IMR-90 (cell line): Measurements from ENCODE around the gene ANK2. TPM values are rescaled to one million over a fixed set of nuclear protein-coding genes. Genes with fewer than 3 reads are reported as not detected.

Source experiments
- ATAC-seq: fragments of 200-7000 bp; cut with Tn5 transposase; 2 replicates; pipeline ENCODE4 v1.9.1; 2020; ENCODE audit warnings: low read depth, mild to moderate bottlenecking, moderate library complexity
- BruUV-seq: library from RNA; stranded (reverse); fragments of 400-500 nt; replicated peaks from 2 replicates; lab custom pipeline; 2021; lab: Mats Ljungman, UMichigan
- CTCF ChIA-PET: fragments of 300-600 bp; formaldehyde crosslinking; extraction: SDS; loops from one replicate; lab custom pipeline; 2021; ENCODE audit warnings: antibody characterized with exemption; lab: Yijun Ruan, JAX
- POLR2A ChIA-PET: fragments of 300-600 bp; sonication (Branson Sonifier 250); formaldehyde crosslinking; loops from one replicate; lab custom pipeline; 2022; ENCODE audit warnings: antibody characterized with exemption; ENCODE audit not compliant: unreplicated experiment; lab: Charles Lee
- DNase-seq: peaks from one replicate; pipeline ENCODE4 v3.0.0; 2013
- H2AFZ ChIP-seq: replicated peaks from 2 replicates; pipeline ENCODE3; 2013; ENCODE audit warnings: low read length, mild to moderate bottlenecking; ENCODE audit not compliant: poor library complexity
- H2AK5ac ChIP-seq: 2 replicates; pipeline ENCODE4 v1.6.1; 2013; ENCODE audit warnings: low read depth, low read length, inconsistent platforms
- H2AK9ac ChIP-seq: replicated peaks from 2 replicates; pipeline ENCODE3; 2013; ENCODE audit warnings: mild to moderate bottlenecking, low read depth, low read length, moderate library complexity; ENCODE audit not compliant: poor library complexity
- H2BK120ac ChIP-seq: 2 replicates; pipeline ENCODE4 v1.6.1; 2013; ENCODE audit warnings: low read depth, low read length, inconsistent platforms
- H2BK15ac ChIP-seq: 3 replicates; pipeline ENCODE4 v1.6.1; 2013; ENCODE audit warnings: low read depth, low read length, inconsistent platforms
- H2BK20ac ChIP-seq: 2 replicates; pipeline ENCODE4 v1.6.1; 2013; ENCODE audit warnings: low read depth, mild to moderate bottlenecking, inconsistent platforms, low read length, moderate library complexity
- H2BK5ac ChIP-seq: 2 replicates; pipeline ENCODE4 v1.6.1; 2013; ENCODE audit warnings: mild to moderate bottlenecking, low read depth, low read length, inconsistent platforms; ENCODE audit not compliant: poor library complexity, severe bottlenecking
- H3K14ac ChIP-seq: replicated peaks from 2 replicates; pipeline ENCODE4 v1.6.1; 2013; ENCODE audit warnings: low read depth, low read length, inconsistent platforms
- H3K18ac ChIP-seq: 2 replicates; pipeline ENCODE4 v1.6.1; 2013; ENCODE audit warnings: low read depth, low read length, control low read depth
- H3K23ac ChIP-seq: 2 replicates; pipeline ENCODE4 v1.6.1; 2013; ENCODE audit warnings: low read depth, low read length, inconsistent platforms
- H3K27ac ChIP-seq: 2 replicates; pipeline ENCODE4 v1.5.1; 2013; ENCODE audit warnings: mild to moderate bottlenecking, control low read depth, low read length; ENCODE audit not compliant: insufficient read depth
- H3K27me3 ChIP-seq: 2 replicates; pipeline ENCODE4 v1.6.1; 2013; ENCODE audit warnings: low read length; ENCODE audit not compliant: control insufficient read depth, insufficient read depth
- H3K36me3 ChIP-seq: 2 replicates; pipeline ENCODE4 v1.6.1; 2013; ENCODE audit warnings: low read length, mixed read lengths; ENCODE audit not compliant: control insufficient read depth, insufficient read depth
- H3K4ac ChIP-seq: 2 replicates; pipeline ENCODE4 v1.6.1; 2013; ENCODE audit warnings: low read depth, low read length, inconsistent platforms
- H3K4me1 ChIP-seq: 2 replicates; pipeline ENCODE4 v1.6.1; 2013; ENCODE audit warnings: low read length, mixed read lengths; ENCODE audit not compliant: control insufficient read depth, insufficient read depth
- H3K4me2 ChIP-seq: 2 replicates; pipeline ENCODE4 v1.6.1; 2013; ENCODE audit warnings: low read depth, mild to moderate bottlenecking, control low read depth, low read length, moderate library complexity
- H3K4me3 ChIP-seq: 2 replicates; pipeline ENCODE4 v1.5.1; 2013; ENCODE audit warnings: low read depth, mild to moderate bottlenecking, control low read depth, low read length, moderate library complexity; ENCODE audit not compliant: insufficient read depth
- H3K56ac ChIP-seq: 2 replicates; pipeline ENCODE4 v1.6.1; 2013; ENCODE audit warnings: low read length, inconsistent platforms; ENCODE audit not compliant: insufficient read depth; ENCODE audit errors: extremely low read depth
- H3K79me1 ChIP-seq, 2 experiments: 2 replicates each; pipeline ENCODE4 v1.6.1; 2013; ENCODE audit warnings: low read length in 2 of 2, inconsistent platforms in 1 of 2, low read depth in 1 of 2
- H3K9ac ChIP-seq: 2 replicates; pipeline ENCODE4 v1.6.1; 2013; ENCODE audit warnings: low read depth, low read length, control low read depth
- H3K9me1 ChIP-seq: 2 replicates; pipeline ENCODE4 v1.6.1; 2013; ENCODE audit warnings: low read length, inconsistent platforms; ENCODE audit not compliant: insufficient read depth
- H3K9me3 ChIP-seq: 2 replicates; pipeline ENCODE4 v1.6.1; 2013; ENCODE audit warnings: low read length; ENCODE audit not compliant: control insufficient read depth, insufficient read depth
- H4K20me1 ChIP-seq: 2 replicates; pipeline ENCODE4 v1.6.1; 2013; ENCODE audit warnings: low read length, inconsistent platforms; ENCODE audit not compliant: insufficient read depth
- H4K5ac ChIP-seq: 2 replicates; pipeline ENCODE4 v1.6.1; 2013; ENCODE audit warnings: mild to moderate bottlenecking, low read depth, low read length, control low read depth
- H4K8ac ChIP-seq, 2 experiments: 2 replicates each; pipeline ENCODE4 v1.6.1; 2013; ENCODE audit warnings: low read depth in 2 of 2, low read length in 2 of 2, control low read depth in 1 of 2, inconsistent platforms in 1 of 2
- H4K91ac ChIP-seq: 2 replicates; pipeline ENCODE4 v1.6.1; 2013; ENCODE audit warnings: low read depth, low read length, inconsistent platforms; ENCODE audit not compliant: insufficient read depth
- FOS ChIP-seq: fragments of 150-350 bp; IDR thresholded peaks from 2 replicates; pipeline ENCODE4 v1.6.1; 2016; ENCODE audit warnings: low read depth, low read length
- MAFK ChIP-seq: IDR thresholded peaks from 2 replicates; pipeline ENCODE4 v1.6.1; 2012; ENCODE audit warnings: low read depth, low read length, improper control_type of control experiment
- whole genome bisulfite sequencing, 2 experiments: methylation state at CpG; one replicate each; pipeline versions ENCODE4 v1.1.5 to v1.1.7; 2013; ENCODE audit warnings: missing lambda C conversion rate in 2 of 2; ENCODE audit not compliant: insufficient read length in 1 of 2; ENCODE audit errors: extremely low coverage in 2 of 2; 5-methylcytosine and 5-hydroxymethylcytosine counted together
- dilution Hi-C: fragments of 300-500 bp; cut with HindIII; formaldehyde crosslinking; loops from one replicate; pipeline ENCODE4 v1.14.3; 2018; ENCODE audit warnings: low sequenced_read_pairs; ENCODE audit not compliant: unreplicated experiment
- in situ Hi-C: fragments of 300-500 bp; cut with MboI; formaldehyde crosslinking; loops from 3 replicates; pipeline ENCODE4 v1.14.3; 2019; ENCODE audit warnings: low sequenced_read_pairs, inconsistent platforms, mixed read lengths
- intact Hi-C: fragments of 100-400 bp; cut with micrococcal nuclease; formaldehyde crosslinking; loops from 2 replicates; pipeline ENCODE4 v1.10.0; 2022
- polyA plus RNA-seq, 3 experiments: library from polyadenylated mRNA; depleted of rRNA; stranded (reverse); fragments of >200 nt; gene quantifications; 2 replicates each; pipeline ENCODE4 v1.2.3, GENCODE V29; 2012; ENCODE audit warnings: low replicate concordance in 1 of 3
- total RNA-seq: library from RNA; depleted of rRNA; stranded (reverse); fragments of >200 nt; gene quantifications from 2 replicates; pipeline ENCODE4 v1.2.3, GENCODE V29; 2012

ANK2 gene
- total and polyA plus RNA-seq, 2 of the 4 experiments (the other 2 are of a cell fraction): 0.82 to 6.6 TPM

GRCh38 chr4:113145147-113145518 is 95.7 kb downstream of the ANK2 start:
- H3K9me1 ChIP-seq: no peaks in the 10 kb centered on the region
- TF ChIP-seq MAFK (peak; percentile 80), FOS (no peak)
- no peak overlapping the region for H2AK9ac ChIP-seq
- no peak overlapping the region for H3K4ac ChIP-seq
- H4K5ac ChIP-seq: no peak overlapping the region
- H2AFZ ChIP-seq: no peak overlapping the region
- H3K27me3 ChIP-seq: no peaks in the 10 kb centered on the region
- H2AK5ac ChIP-seq: no peak overlapping the region
- H4K91ac ChIP-seq: no peak overlapping the region
- H3K9ac ChIP-seq: no peak overlapping the region
- POLR2A ChIA-PET: no interaction called here
- no peaks in the 10 kb centered on the region for H3K79me1 ChIP-seq
- no peaks in the 10 kb centered on the region for H3K9me3 ChIP-seq
- H3K4me3 ChIP-seq: no peak overlapping the region
- in situ Hi-C loops: no loop called here
- no peak overlapping the region for H4K8ac ChIP-seq
- no CpG with 5 or more reads among the region's 1 CpG for WGBS, 2 experiments
- intact Hi-C loops: no loop called here
- ATAC-seq (no peak), DNase-seq (no peak)
- no peak overlapping the region for H2BK5ac ChIP-seq
- no peak overlapping the region for H3K56ac ChIP-seq
- H3K4me1 ChIP-seq: peaks cover 3% of the 10 kb centered on the region; the same call in 1 of the 2 replicates
- H3K18ac ChIP-seq: no peak overlapping the region
- no peak overlapping the region for H2BK20ac ChIP-seq
- H2BK15ac ChIP-seq: no peak overlapping the region
- no TSS peak for BruUV-seq
- no peaks in the 10 kb centered on the region for H3K36me3 ChIP-seq
- CTCF ChIA-PET: no interaction called here
- no peak overlapping the region for H3K23ac ChIP-seq
- H4K20me1 ChIP-seq: no peaks in the 10 kb centered on the region
- dilution Hi-C loops: no loop called here
- H3K27ac ChIP-seq: no peak overlapping the region
- H3K4me2 ChIP-seq: no peak overlapping the region
- no peak overlapping the region for H3K14ac ChIP-seq
- no peak overlapping the region for H2BK120ac ChIP-seq
